Hepatocyte (in vitro differentiated cells): Measurements from ENCODE around the gene OR7A17.

Source experiments
- EZH2 ChIP-seq: fragments of 200-600 bp; sonication (generic); IDR thresholded peaks from 2 replicates; pipeline ENCODE4 v1.6.1; 2016; ENCODE audit warnings: antibody characterized with exemption, mild to moderate bottlenecking, borderline replicate concordance
- TF ChIP-seq, protein P1 (sequence below): fragments of 200-600 bp; sonication (generic); IDR thresholded peaks from 2 replicates; pipeline ENCODE4 v1.5.1; 2016; ENCODE audit warnings: antibody characterized with exemption, mild to moderate bottlenecking; ENCODE audit not compliant: poor library complexity

DNA sequence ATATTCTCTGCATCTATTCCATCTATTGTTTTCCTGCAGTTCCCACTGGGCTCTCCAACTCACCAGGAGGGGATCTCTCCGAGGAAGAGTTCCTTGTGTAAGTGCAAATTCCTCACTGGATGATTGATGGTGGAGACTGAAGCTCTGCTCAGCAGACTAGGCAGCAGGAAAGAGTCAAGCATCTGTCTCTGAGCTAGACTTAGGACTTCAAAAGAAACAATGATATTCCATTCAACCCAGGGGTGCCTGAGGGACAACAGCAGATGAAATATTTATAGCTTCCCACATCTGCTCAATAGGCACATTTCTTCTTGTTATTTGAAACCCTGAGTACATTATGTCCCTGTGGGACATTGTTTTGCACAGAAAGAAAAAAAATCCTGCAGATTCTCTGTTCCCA lies 50.9 kb downstream of the OR7A17 start, which contains the start of the genes OR7A5 and OR7C1:
- TF ChIP-seq, protein P1, sequence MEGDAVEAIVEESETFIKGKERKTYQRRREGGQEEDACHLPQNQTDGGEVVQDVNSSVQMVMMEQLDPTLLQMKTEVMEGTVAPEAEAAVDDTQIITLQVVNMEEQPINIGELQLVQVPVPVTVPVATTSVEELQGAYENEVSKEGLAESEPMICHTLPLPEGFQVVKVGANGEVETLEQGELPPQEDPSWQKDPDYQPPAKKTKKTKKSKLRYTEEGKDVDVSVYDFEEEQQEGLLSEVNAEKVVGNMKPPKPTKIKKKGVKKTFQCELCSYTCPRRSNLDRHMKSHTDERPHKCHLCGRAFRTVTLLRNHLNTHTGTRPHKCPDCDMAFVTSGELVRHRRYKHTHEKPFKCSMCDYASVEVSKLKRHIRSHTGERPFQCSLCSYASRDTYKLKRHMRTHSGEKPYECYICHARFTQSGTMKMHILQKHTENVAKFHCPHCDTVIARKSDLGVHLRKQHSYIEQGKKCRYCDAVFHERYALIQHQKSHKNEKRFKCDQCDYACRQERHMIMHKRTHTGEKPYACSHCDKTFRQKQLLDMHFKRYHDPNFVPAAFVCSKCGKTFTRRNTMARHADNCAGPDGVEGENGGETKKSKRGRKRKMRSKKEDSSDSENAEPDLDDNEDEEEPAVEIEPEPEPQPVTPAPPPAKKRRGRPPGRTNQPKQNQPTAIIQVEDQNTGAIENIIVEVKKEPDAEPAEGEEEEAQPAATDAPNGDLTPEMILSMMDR = no peak
- no peak for TF ChIP-seq EZH2
